Transverse colon (tissue), 4 donors: Measurements from ENCODE around the gene MYOCD. TPM values are rescaled to one million over a fixed set of nuclear protein-coding genes. Genes with fewer than 3 reads are reported as not detected.
A peak's percentile ranks its signal among the peaks of the same experiment; 100 is the strongest.

Source experiments
- DNase-seq: peaks from one replicate; pipeline ENCODE4 v3.0.0-alpha.2; 2019
- H3K27ac ChIP-seq, 4 donors: fragments of 200-600 bp; sonication (generic); 2 replicates each; pipeline ENCODE4 v1.5.1; 2016 to 2018; ENCODE audit warnings: inconsistent platforms in 4 of 4
- H3K27me3 ChIP-seq: fragments of 200-600 bp; sonication (generic); 2 replicates; pipeline ENCODE4 v1.5.1; 2017; ENCODE audit warnings: inconsistent platforms
- H3K36me3 ChIP-seq, 4 donors: fragments of 200-600 bp; sonication (generic); 2 replicates each; pipeline ENCODE4 v1.5.1; 2017 to 2019; ENCODE audit warnings: inconsistent platforms in 4 of 4
- H3K4me1 ChIP-seq, 4 donors: fragments of 200-600 bp; sonication (generic); 2 replicates each; pipeline ENCODE4 v1.5.1; 2017 to 2020; ENCODE audit warnings: inconsistent platforms in 4 of 4
- H3K4me3 ChIP-seq, 4 donors: fragments of 200-600 bp; sonication (generic); 1 replicate in 1 of 4; 2 replicates in 3 of 4; pipeline versions ENCODE4 v1.5.1 to v1.6.1; 2017 to 2019; ENCODE audit warnings: inconsistent platforms in 4 of 4
- H3K9me3 ChIP-seq, 2 donors: fragments of 200-600 bp; sonication (generic); 2 replicates each; pipeline ENCODE4 v1.5.1; 2017 to 2019; ENCODE audit warnings: inconsistent platforms in 2 of 2
- EP300 ChIP-seq: sonication (generic); formaldehyde crosslinking; IDR thresholded peaks from one replicate; pipeline ENCODE4 v1.6.1; 2017; ENCODE audit warnings: antibody characterized with exemption, low read depth
- POLR2A ChIP-seq: fragments of 450-650 bp; IDR thresholded peaks from one replicate; pipeline ENCODE4 v1.6.1; 2016; ENCODE audit warnings: antibody characterized with exemption, mild to moderate bottlenecking, moderate library complexity
- POLR2AphosphoS5 ChIP-seq, 3 donors: sonication (generic); formaldehyde crosslinking; IDR thresholded peaks; one replicate each; pipeline ENCODE4 v1.6.1; 2016; ENCODE audit warnings: antibody characterized with exemption in 3 of 3
- WGBS, 2 donors: methylation state at CpG; one replicate each; pipeline ENCODE4 v1.1.5; 2018; ENCODE audit warnings: low coverage in 1 of 2; 5-methylcytosine and 5-hydroxymethylcytosine counted together
- in situ Hi-C, 4 donors: fragments of 200-750 bp; cut with MboI; loops; one replicate each; pipeline versions ENCODE4 v1.15.0 to v1.15.1; 2017; ENCODE audit warnings: low sequenced_read_pairs in 3 of 4, low pct_ligation_motif_present in 1 of 4, low pct_unique_long_range_greater_than_20kb in 1 of 4
- intact Hi-C: fragments of 100-400 bp; cut with DNase I; formaldehyde crosslinking; loops from one replicate; pipeline ENCODE4 v1.15.1; 2023; ENCODE audit warnings: low total_unique reads
- total RNA-seq, 4 donors: library from RNA; depleted of rRNA; stranded (reverse); fragments of >200 nt; gene quantifications; one replicate each; pipeline ENCODE4 v1.1.0, GENCODE V29; 2016
- TF ChIP-seq, protein P1 (sequence below), 5 experiments: fragments of 200-600 bp in 3 of 5; fragments of 450-650 bp in 2 of 5; sonication (generic) in 3 of 5; IDR thresholded peaks; 1 replicate in 2 of 5; 2 replicates in 3 of 5; pipeline ENCODE4 v1.5.1; 2016 to 2017; ENCODE audit warnings: antibody characterized with exemption in 5 of 5, inconsistent platforms in 3 of 5, mild to moderate bottlenecking in 2 of 5, moderate library complexity in 1 of 5

MYOCD gene
- total RNA-seq, 4 donors from 2014 or later: 15.9 to 59.1 (median 35.0) TPM

DNA sequence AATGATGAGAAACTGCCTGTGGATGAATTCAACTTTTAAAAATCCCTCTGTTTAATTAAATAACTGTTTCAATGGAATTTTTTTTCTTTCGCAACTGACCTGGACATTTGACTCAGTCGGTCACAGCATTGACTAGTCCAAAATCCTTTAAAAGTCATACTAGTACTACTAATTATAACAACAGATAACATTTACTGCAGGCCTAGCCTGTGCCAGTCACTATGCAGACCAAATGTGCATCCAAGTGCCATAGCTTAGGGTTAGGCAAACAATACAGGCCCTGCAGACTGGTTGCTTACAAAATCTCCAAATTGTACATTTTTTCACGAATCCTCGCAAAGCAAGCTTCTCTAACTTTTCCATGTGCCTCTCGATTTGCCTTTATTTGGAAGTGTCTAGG lies 56.6 kb downstream of the MYOCD start:
- Histone ChIP-seq H3K27me3 (no peaks in the 10 kb centered on the region), H3K9me3 (no peaks in the 10 kb centered on the region), H3K4me1 (peaks cover 0 to 7% (median 3%) of the 10 kb centered on the region in 4 donors), H3K4me3 (no peak overlapping the region), H3K36me3 (no peaks in the 10 kb centered on the region), H3K27ac (peak overlapping the region in 1 of 4 donors; percentile 30)
- WGBS, 2 donors: 81 to 86% methylated on average over 4 to 5 of the region's 5 CpGs
- TF ChIP-seq POLR2AphosphoS5 (IDR thresholded peaks at IDR 0.05) (no peak), POLR2A (no peak), EP300 (no peak)
- TF ChIP-seq, protein P1, sequence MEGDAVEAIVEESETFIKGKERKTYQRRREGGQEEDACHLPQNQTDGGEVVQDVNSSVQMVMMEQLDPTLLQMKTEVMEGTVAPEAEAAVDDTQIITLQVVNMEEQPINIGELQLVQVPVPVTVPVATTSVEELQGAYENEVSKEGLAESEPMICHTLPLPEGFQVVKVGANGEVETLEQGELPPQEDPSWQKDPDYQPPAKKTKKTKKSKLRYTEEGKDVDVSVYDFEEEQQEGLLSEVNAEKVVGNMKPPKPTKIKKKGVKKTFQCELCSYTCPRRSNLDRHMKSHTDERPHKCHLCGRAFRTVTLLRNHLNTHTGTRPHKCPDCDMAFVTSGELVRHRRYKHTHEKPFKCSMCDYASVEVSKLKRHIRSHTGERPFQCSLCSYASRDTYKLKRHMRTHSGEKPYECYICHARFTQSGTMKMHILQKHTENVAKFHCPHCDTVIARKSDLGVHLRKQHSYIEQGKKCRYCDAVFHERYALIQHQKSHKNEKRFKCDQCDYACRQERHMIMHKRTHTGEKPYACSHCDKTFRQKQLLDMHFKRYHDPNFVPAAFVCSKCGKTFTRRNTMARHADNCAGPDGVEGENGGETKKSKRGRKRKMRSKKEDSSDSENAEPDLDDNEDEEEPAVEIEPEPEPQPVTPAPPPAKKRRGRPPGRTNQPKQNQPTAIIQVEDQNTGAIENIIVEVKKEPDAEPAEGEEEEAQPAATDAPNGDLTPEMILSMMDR (IDR thresholded peaks at IDR 0.05): no peak
- in situ Hi-C loops (loop anchor here in 2 of 4 donors (10.0 to 25.0 kb wide), 2 partner anchors 90 to 177 kb away; no protein-coding TSS in a partner anchor), intact Hi-C loops (no loop called here)
- DNase-seq: no peak

DNA sequence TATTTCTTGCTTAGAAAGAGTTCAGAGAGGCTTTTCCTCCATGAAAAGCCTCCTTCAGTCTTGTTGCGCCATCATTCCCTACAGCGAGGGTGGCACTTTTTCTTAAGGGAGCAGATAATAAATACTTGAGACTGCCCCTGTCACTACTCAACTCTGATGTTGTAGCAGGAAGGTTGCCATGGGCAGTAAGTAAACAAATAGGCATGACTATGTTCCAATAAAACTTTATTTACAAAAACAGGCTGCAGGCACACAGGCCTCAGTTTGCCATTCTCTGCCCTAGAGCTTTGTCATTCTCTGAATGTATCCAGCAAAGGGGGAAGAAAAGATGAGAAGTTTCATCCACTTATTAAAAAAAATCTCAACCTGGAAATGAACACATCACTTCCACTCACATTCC lies 60.4 kb downstream of the MYOCD start:
- 88 to 98% methylated on average over 2 of the region's 2 CpGs for WGBS, 2 donors
- in situ Hi-C loops: loop anchor here in 2 of 4 donors (10.0 to 25.0 kb wide), 2 partner anchors 181 to 539 kb away; no protein-coding TSS in a partner anchor
- intact Hi-C loops: no loop called here

DNA sequence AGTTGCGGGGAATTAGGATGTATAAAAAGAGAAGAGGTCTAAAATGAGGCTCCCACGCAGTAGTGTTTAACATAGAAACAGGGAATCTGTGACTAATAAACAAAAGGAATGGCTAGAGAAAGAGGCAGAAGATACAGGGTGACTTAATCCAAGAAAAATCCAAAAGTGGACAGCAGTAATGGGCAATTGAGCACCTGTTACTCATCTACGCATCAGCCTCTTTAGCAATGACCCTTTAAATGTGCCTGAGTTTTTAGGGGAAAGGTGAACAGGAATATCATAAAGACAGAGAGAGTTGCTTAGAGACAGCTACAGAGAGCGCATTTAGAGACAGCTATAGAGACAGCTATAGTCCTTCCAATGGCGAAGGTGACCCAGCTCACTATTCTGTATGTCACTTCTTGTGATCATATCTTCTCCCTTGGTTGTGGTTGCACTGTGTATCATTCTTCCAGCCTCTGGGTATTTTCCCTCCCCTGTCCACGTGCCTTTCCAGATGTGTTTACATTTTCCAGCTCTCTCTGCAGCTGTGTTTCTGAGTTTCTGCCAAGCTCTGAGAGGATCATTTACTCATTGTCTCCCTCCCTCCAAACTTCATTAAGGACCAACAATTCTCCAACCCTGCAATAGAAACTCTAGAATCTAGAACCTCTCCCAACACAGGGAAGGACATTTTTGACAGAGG lies 61.5 kb downstream of the MYOCD start:
- Histone ChIP-seq H3K36me3 (no peaks in the 10 kb centered on the region), H3K9me3 (no peaks in the 10 kb centered on the region), H3K27ac (peak overlapping the region; percentile 27 to 75 (median 60)), H3K27me3 (no peaks in the 10 kb centered on the region), H3K4me3 (no peak overlapping the region), H3K4me1 (peaks cover 9 to 38% (median 29%) of the 10 kb centered on the region in 4 donors)
- no peak for TF ChIP-seq EP300
- no peak for TF ChIP-seq POLR2A
- TF ChIP-seq, protein P1 (IDR thresholded peaks at IDR 0.05): no peak
- peak; percentile 55 to 60 (median 59) for TF ChIP-seq POLR2AphosphoS5 (IDR thresholded peaks at IDR 0.05)
- no peak for DNase-seq
- intact Hi-C loops (no loop called here), in situ Hi-C loops (loop anchor here in 2 of 4 donors (10.0 to 25.0 kb wide), 2 partner anchors 182 to 540 kb away; no protein-coding TSS in a partner anchor)
- WGBS, 2 donors: 63 to 73% methylated on average over 4 to 6 of the region's 6 CpGs

More for the DNA sequence above, 60.4 kb downstream of the MYOCD start:
- H3K27ac ChIP-seq: peak overlapping the region; percentile 27 to 75 (median 60)
- H3K27me3 ChIP-seq: no peaks in the 10 kb centered on the region
- DNase-seq: no peak
- peaks cover 3 to 27% (median 20%) of the 10 kb centered on the region in 4 donors for H3K4me1 ChIP-seq
- TF ChIP-seq EP300: no peak
- TF ChIP-seq POLR2AphosphoS5 (IDR thresholded peaks at IDR 0.05): no peak
- TF ChIP-seq POLR2A: no peak
- TF ChIP-seq, protein P1 (IDR thresholded peaks at IDR 0.05): no peak
- H3K4me3 ChIP-seq: no peak overlapping the region
- no peaks in the 10 kb centered on the region for H3K36me3 ChIP-seq
- no peaks in the 10 kb centered on the region for H3K9me3 ChIP-seq

DNA sequence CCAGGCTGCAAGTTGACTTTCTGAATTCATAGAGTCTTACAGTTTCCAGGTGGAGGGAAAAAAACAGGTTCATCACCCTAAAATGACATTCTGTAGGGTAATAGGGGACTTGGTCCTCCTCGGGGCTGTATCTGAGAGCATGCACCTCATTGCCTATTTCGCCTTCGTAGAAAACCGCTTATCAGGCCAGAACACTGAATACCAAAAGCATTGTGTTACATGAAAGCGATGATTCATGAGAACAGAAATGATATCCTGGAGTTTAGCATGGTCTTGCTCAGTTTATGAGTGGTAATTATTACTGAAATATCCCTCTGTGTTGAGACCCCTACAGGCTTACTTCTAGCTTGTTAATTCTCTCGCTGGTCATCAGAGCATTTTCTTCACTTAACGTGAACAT lies 62.2 kb downstream of the MYOCD start:
- TF ChIP-seq EP300 (no peak), POLR2A (no peak), POLR2AphosphoS5 (IDR thresholded peaks at IDR 0.05) (no peak)
- TF ChIP-seq, protein P1 (IDR thresholded peaks at IDR 0.05): no peak
- Histone ChIP-seq H3K27me3 (no peaks in the 10 kb centered on the region), H3K36me3 (no peaks in the 10 kb centered on the region), H3K27ac (peak overlapping the region; percentile 27 to 75 (median 60)), H3K4me3 (no peak overlapping the region), H3K4me1 (peaks cover 9 to 38% (median 29%) of the 10 kb centered on the region in 4 donors), H3K9me3 (no peaks in the 10 kb centered on the region)
- no peak for DNase-seq
- WGBS, 2 donors: 86 to 95% methylated on average over 6 to 7 of the region's 7 CpGs
- intact Hi-C loops: no loop called here
- in situ Hi-C loops: loop anchor here in 2 of 4 donors (10.0 to 25.0 kb wide), 2 partner anchors 183 to 541 kb away; no protein-coding TSS in a partner anchor
